HEK293T (cell line): Measurements from ENCODE around the gene TBL1X.

ENCODE experiments used
- ARNT ChIP-seq: fragments of 450-650 bp; IDR thresholded peaks from 2 replicates; pipeline ENCODE4 v1.6.1; 2017; ENCODE audit warnings: mild to moderate bottlenecking
- CTBP1 ChIP-seq: fragments of 450-650 bp; IDR thresholded peaks from 2 replicates; pipeline ENCODE4 v1.6.1; 2016; ENCODE audit warnings: borderline replicate concordance
- FOXA1 ChIP-seq: fragments of 450-650 bp; IDR thresholded peaks from 2 replicates; pipeline ENCODE4 v1.6.1; 2016; ENCODE audit warnings: mild to moderate bottlenecking
- FOXM1 ChIP-seq: fragments of 450-650 bp; IDR thresholded peaks from 2 replicates; pipeline ENCODE4 v1.6.1; 2017; ENCODE audit warnings: mild to moderate bottlenecking, borderline replicate concordance
- NFRKB ChIP-seq: fragments of 450-650 bp; IDR thresholded peaks from 2 replicates; pipeline ENCODE4 v1.6.1; 2016; ENCODE audit warnings: mild to moderate bottlenecking, moderate library complexity
- SP1 ChIP-seq: fragments of 450-650 bp; IDR thresholded peaks from 2 replicates; pipeline ENCODE4 v1.6.1; 2017

DNA sequence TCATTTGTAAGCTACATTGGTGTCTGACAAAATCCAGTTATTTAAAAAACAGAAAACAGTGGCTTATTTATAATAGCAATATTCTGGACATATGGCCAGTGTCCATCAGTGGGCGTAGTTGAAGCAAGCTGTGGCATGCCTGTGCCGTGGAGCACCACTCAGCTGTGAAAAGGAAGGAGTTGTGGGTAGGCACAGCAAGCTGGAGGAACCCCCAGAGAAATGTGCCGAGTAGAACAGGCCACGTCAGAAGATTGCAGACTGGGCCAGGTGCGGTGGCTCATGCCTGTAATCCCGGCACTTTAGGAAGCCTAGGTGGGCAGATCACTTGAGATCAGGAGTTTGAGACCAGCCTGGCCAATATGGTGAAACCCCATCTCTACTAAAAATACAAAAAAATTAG, 198.4 kb downstream of the TBL1X start:
- TF ChIP-seq FOXA1 (no peak), NFRKB (no peak), CTBP1 (no peak), SP1 (no peak), FOXM1 (no peak), ARNT (no peak)
